NCI-H748 (cell line): ENCODE measurements around the gene DUSP1.
"Not testable (repeated sequence)": the region's sequence is repeated elsewhere in the genome, so short reads cannot be mapped to it uniquely, and the experiment has no call there.

Source experiments
- DNase-seq: peaks from one replicate; lab custom pipeline; 2025; ENCODE audit not compliant: unreplicated experiment; lab: John Stamatoyannopoulos, UW

DUSP1 gene, protein sequence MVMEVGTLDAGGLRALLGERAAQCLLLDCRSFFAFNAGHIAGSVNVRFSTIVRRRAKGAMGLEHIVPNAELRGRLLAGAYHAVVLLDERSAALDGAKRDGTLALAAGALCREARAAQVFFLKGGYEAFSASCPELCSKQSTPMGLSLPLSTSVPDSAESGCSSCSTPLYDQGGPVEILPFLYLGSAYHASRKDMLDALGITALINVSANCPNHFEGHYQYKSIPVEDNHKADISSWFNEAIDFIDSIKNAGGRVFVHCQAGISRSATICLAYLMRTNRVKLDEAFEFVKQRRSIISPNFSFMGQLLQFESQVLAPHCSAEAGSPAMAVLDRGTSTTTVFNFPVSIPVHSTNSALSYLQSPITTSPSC

GRCh38 chr5:172770675-172771438, at the start of gene DUSP1:
TSS of gene DUSP1 (minus strand) at chr5:172771195. CDS start at chr5:172770952, 243 bp downstream.
- DNase-seq, result peak; percentile 96

DNA sequence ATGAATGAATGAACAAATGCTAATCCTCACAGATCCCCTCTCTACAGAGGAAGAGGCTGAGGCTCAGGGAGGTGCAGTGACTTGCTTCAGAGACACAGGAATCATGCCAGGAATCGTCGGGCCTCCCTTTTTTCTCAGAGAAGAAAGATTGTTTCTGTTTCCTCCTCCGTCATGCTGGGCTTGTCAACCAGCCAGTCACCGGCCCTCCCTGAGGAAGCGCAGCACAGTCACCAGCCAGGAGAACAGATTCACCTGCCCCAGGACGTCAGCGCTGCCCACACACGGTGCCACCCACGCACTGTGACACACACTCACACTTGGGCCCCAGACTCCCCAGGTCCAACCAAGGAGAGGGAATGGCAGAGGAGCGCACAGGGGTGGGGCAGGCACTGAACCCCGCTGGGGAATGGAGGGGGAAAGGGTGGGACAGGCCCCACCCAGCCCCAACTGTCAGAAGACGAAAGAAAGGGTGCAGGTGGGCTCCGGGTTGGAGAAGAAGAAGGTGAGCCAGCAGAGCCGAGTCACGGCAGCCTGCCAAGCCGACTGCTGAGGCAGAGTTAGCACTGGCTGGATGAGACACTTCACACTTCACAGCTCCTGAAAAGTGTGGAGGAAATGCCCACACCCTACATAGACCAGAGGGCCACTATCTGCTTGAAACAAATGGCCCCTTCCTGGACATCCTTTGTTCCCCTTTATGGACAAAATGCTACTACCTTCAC, 49.2 kb upstream of the DUSP1 start:
- no peak for DNase-seq

DNA sequence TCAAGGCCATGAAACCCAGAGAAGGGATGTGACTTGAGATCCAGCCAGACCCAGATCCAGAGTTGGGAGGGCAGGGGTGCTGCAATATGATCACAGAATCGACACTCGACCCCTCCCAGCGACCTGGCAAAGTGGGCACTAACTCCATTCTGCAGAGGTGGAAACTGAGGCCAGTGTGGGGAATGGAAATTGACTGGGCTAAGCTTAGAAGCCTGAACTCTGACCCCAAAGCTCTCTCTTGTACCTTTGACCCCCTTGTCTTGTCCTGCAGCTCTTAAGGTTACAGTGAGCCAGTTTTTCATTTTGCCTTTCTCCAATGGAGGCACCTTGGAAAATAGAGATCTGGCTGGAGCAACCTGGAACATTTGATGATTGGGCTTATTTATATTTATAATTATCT, 48.6 kb upstream of the DUSP1 start:
- DNase-seq, result no peak

DNA sequence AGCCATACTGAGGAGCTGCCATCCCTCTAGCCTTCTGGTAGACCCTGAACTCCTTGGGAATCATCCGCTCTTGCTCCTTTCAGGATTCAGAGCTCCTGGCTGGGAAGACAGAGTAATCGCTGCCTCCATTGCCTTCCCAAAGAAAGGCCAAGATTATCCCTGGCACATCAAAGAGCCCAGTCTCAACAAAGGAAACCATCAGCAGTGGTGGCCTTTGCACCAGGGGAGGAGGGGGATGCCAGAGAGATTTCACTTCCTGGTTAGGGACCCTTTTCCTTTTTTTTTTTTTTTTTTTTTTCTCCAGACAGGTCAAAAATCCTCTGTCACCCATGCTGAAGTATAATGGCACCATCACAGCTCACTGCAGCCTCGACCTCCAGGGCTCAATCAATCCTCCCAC, 47.1 kb upstream of the DUSP1 start:
- DNase-seq, result no peak

DNA sequence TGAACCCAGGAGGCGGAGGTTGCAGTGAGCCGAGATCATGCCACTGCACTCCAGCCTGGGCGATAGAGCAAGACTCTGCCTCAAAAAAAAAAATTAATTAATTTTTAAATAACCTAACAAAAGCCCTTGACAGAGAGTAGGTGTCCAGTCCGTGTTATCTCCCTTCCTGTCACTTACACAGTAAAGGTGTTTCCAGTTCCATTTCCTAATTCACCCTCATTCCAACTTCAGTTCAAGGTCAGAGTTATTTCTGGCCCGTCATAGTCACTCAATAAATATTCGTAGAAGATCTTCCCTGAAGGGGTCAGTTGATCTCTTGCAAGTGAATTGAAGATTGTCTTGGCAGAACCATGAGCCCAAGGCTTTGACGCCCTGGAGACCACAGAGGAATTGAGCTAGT, 46.7 kb upstream of the DUSP1 start:
- no peak for DNase-seq

DNA sequence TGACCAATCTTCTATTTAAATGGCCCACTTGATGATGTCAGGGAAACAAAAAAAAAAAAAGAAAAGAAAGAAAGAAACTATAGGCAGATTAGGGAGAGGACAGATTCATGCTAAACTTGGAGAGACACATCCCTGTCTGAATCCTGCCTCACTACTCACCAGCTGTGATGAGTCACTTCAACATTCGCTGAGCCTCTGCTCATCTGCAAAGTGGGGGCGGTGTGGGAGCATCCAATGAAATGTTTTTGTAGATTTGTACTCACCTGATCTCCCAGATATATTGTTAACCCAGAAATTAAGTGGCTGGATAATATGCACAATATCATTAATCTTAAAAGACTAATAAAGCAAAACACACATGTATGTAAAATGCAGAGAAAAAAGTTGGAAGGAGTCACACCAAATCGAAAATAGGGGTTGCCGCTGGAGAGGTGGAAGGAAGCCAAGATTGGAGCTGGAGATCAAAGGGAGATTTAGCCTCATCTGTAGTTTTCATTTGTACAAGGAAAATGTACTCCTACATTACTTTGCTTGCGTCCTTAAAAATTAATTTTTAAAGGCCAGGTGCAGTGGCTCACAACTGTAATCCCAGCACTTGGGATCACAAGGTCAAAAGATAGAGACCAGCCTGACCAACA, 46.0 kb upstream of the DUSP1 start:
- no peak for DNase-seq

GRCh38 chr5:172815631-172816030, 44.6 kb upstream of the DUSP1 start:
- DNase-seq, result no peak

- DNase-seq, result not testable (repeated sequence)
Observed at GRCh38 chr5:172810996-172811395, 40.0 kb upstream of the DUSP1 start.

DNA sequence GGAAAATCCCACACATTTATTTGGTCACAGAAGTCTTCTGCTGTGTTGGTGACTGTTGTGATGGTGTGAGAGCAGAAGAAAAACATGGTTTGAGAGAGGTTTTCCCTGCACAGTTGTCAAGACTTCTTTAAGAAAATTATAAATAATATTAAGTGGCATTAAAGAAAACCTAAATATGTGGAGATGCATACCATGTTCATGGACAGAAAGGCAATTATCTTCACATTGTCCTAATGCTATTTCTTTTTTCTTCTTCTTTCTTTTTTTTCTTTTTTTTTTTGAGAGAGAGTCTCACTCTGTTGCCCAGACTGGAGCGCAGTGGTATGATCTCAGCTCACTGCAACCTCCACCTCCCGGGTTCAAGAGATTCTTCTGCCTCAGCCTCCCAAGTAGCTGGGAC, 38.8 kb upstream of the DUSP1 start:
- DNase-seq, result no peak

DNA sequence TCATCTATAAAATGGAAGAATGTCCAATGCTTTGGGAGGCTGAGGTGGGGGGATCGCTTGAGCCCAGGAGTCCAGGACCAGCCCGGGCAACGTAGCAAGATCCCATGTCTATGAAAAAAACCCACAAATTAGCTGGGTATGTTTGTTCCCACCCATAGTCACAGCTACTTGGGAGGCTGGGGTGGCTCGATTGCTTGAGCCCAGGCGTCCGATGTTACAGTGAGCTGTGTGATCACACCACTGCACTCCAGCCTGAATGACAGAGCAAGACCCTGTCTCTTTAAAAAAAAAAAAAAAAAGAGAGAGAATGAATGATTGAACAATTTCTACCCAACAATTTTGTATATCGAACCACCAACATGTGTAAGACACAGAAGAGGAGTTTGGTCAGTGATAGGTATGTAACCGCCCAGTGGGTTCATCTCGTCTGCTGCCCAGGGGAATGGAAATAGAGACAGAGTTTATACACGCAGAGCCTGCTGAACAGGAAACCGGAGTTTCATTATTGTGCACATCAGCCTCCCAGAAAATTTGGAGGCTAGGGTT, 36.8 kb upstream of the DUSP1 start:
- no peak for DNase-seq

DNA sequence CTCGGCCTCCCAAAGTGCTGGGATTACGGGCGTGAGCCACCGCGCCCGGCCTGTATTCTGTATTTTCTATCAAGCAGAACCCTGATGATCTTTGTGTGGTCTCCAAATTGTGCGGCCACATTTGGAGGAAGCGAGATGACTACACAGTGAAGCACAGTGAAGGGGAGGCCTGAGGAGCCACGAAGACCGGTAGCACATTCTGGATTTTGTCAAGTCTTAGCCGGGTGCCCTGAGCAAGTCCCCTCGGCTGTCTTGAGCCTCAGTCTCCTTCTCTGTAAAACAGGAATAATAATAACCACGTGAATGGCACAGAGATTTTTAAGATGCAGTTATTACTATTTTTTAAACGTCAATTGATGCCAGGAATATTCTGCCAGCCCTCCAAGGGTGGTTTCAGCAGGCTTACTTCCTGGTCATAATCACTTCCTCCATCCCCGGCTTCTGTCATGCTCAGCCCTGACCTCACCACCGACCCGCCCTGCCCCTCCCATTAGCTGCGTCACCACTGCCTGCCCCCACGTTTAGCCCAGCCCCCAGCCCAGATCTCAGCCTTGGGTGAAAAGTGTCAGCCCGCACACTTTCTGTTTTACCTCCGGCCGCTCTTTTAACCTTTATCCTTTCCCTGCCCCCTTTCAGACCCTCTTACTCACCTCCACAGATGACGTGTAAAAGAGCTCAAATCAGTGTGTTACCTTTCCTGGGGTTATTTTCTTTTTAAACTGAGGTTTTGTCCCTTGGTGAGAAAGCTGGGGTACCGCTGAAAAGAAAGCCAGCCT, 36.1 kb upstream of the DUSP1 start:
- DNase-seq, result peak; percentile 15

- no peak for DNase-seq
Observed at GRCh38 chr5:172805736-172806255, 34.8 kb upstream of the DUSP1 start.

DNA sequence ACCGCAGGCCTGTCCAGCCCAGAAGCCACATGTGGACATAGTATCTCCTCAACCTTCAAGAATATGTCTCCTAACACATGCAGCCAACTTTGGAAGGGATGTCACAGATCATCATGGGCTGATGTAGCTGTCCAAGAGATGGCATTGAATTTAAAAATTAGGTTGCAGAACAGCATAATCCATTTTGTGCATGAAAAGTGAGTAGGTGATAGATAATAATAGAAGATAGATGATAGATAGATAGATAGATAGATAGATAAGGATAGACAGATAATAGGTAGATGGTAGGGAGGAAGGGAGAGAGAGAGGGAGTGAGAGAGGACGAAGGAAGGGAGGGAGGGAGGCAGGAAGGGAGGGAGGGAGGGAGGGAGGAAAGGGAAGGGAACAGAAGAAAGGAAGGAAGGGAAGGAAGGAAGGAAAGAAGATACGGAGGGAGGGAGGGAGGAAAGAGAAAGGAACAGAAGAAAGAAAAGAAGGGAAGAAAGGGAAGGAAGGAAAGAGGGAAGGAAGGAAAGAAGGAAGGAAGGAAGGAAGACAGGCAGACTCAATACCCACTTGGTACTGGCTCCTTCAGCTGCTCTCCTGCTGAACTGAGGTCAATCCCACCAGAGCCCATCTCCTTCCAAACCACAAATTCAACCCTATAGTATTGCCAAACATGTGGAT, 34.2 kb upstream of the DUSP1 start:
- DNase-seq, result no peak

DNA sequence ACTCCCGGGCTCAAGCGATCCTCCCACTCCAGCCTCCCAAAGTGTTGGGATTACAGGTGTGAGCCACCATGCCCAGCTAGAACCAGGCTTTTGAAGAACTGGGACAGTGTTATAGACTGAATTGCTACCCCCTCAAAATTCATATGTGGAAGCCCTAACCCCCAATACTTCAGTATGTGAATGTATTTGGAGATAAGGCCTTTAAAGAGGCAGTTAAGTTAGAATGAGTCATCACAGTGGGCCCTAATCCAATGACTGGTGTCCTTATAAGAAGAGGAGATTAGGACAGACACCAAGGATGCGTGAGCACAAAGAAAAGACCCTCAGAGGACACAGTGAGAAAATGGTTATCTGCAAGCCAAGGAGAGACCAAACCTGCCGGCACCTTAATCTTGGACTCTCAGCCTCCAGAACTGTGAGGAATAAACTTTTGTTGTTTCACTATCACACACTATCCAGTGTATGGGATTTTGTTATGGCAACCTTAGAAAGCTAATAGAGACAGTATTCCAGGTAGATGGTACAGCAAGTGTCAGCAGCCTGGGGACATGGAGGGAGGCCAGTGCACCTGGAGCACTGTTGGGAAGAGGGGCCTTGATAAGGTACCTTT, 31.7 kb upstream of the DUSP1 start:
- DNase-seq, result no peak

DNA sequence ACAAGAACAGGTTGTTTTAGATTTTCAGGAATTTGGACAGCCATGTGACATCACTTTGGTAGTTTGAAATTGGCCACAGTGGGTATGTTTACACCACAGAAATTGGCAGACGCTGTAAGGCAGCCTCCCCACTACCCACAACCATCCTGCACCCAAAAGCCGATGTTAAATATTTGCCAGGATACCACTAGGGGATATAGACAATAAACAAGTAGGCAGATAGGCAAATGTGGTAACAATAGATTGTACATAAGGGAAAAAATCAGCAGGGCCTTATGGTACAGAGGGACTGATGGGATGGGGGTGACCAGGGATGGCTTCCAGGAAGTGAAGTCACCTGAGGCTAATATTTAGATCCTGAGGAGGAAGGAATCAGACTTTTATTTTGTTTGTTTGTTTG, 31.1 kb upstream of the DUSP1 start:
- no peak for DNase-seq

GRCh38 chr5:172801179-172801671, 30.2 kb upstream of the DUSP1 start:
- no peak for DNase-seq

DNA sequence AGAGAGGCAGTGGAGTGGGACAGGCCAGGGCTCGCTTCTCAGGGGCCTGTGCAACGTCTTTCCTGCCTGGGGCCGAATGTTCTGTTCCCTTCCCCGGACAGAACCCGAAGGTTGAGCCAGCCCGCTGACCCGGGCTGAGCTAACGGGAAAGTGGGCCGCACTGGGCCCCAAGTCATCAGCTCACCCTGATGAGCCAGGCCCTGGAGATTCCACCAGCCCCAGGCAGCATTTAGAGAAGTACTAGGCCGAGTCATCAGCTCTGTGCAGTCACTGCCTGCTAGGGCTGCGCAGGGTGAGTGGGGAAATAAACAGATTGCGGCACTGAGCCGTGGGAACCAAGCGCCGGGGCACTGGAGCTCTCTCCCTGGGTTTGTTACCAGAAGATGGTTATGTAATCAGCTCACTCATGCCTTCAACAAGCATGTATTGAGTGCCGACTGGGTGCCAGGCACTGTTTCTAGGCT, 29.1 kb upstream of the DUSP1 start:
- no peak for DNase-seq

DNA sequence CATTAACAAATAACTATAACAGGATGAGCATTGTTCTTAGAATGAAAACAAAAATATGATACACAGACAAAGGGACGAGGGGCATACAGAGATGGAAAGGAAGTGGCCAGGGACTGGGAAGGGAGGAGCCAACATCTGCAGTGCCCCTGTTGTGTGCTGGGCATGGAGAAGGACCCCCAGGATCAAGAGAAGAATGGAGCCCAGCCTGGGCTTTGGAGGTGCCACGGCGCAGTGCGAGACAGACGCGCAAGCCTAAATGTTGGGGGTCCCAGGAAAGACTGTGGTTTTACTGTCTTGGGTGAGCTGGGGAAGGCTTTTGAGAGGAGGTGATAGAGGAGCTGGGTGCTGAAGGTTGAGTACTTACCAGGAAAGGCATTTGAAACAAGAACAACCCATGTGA, 28.4 kb upstream of the DUSP1 start:
- DNase-seq, result no peak
